Measurements from ENCODE around the gene UNC13B. TPM values are rescaled to one million over a fixed set of nuclear protein-coding genes. Genes with fewer than 3 reads are reported as not detected.

Gene UNC13B
- total and polyA plus RNA-seq, 2 of the 13 experiments (the other 11 are each of a cell fraction or from before 2014, with no cell fraction given): 14.0 to 18.3 TPM

DNA sequence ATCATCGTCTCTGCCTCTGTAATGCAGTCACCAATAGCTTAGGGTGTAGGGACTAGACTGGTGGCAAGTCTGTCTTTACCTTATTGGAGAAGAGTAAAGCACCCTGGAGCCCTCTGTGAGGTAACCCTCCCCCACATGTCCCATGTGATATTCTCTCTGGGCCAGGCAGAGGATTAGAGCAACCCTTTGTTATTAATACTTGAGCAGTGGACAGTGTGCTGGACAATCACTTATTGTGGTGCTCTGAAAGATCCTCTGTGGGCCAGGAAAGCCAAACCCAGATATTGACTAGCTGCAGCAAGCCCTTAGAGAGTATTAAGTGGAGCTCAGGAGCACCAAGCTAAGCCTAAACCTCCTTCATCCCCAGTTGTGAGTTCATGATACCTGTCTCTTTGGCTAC is 188.4 kb downstream of the UNC13B start:
- Histone ChIP-seq H3K4me2 (ENCODE audit: low read depth, low read length) (no peak overlapping the region), H3K27ac (ENCODE audit: extremely low read length, insufficient read depth, low read length) (no peak overlapping the region), H3K79me2 (ENCODE audit: insufficient read depth, low read length) (no peaks in the 10 kb centered on the region), H4K20me1 (ENCODE audit: insufficient read depth, low read length) (no peaks in the 10 kb centered on the region), H3K36me3 (replicated peaks in 1 of 2; ENCODE audit: control insufficient read depth in 1 of 2, insufficient read depth in 2 of 2, low read length in 2 of 2) (no peaks in the 10 kb centered on the region; a peak in 1 of 5 replicates), H3K27me3 (ENCODE audit: control insufficient read depth in 1 of 2, insufficient read depth in 2 of 2, low read length in 2 of 2) (no peaks in the 10 kb centered on the region), H3K4me3 (replicated peaks in 1 of 3; ENCODE audit: insufficient read depth in 1 of 3, low read depth in 2 of 3, low read length in 3 of 3) (no peak overlapping the region), H3K4me1 (ENCODE audit: insufficient read depth, low read length) (peaks cover 9% of the 10 kb centered on the region), H3K9me3 (ENCODE audit: low read length) (no peaks in the 10 kb centered on the region), H3K9ac (ENCODE audit: insufficient read depth, low read depth, low read length) (no peak overlapping the region), H2AFZ (ENCODE audit: low read length) (no peak overlapping the region)
- no peak for DNase-seq (ENCODE audit: low spot score)
- CTCF ChIA-PET (ENCODE audit: low intra/inter-chr PET ratio, low total read pairs): no interaction called here
- no peak for ATAC-seq
- 88% methylated on average over 1 of the region's 1 CpG for WGBS (ENCODE audit: low lambda C conversion rate)
- POLR2A ChIA-PET: no interaction called here
- intact Hi-C loops (cut with micrococcal nuclease; ENCODE audit: unreplicated experiment) (no loop called here), in situ Hi-C loops (cut with HindIII; ENCODE audit: extremely low pct_ligation_motif_present, low pct_unique_long_range_greater_than_20kb) (no loop called here)
- FAIRE-seq: no peak
- BruUV-seq (replicated peaks): no TSS peak
- TF ChIP-seq ZNF782 (CRISPR knock-in tag; IDR thresholded peaks at IDR 0.05; ENCODE audit: borderline replicate concordance) (no peak), PLRG1 (conservative IDR thresholded peaks at IDR 0.05) (no peak), TRIM24 (CRISPR knock-in tag; IDR thresholded peaks at IDR 0.05) (no peak), NFIC (IDR thresholded peaks at IDR 0.05; ENCODE audit: low read length) (no peak), THRA (CRISPR knock-in tag; IDR thresholded peaks at IDR 0.05; ENCODE audit: borderline replicate concordance) (no peak), ZNF460 (CRISPR knock-in tag; IDR thresholded peaks at IDR 0.05; ENCODE audit: borderline replicate concordance) (no peak), MLLT10 (CRISPR knock-in tag; IDR thresholded peaks at IDR 0.05) (no peak), PTBP1 (IDR thresholded peaks at IDR 0.05; ENCODE audit: low read depth, low read length, poor library complexity, severe bottlenecking) (no peak), RFXAP (CRISPR knock-in tag; IDR thresholded peaks at IDR 0.05; ENCODE audit: borderline replicate concordance) (no peak), PAX8 (CRISPR knock-in tag; IDR thresholded peaks at IDR 0.05; ENCODE audit: borderline replicate concordance) (no peak), FOXC1 (CRISPR knock-in tag; IDR thresholded peaks at IDR 0.05; ENCODE audit: borderline replicate concordance) (no peak), ZNF235 (CRISPR knock-in tag; IDR thresholded peaks at IDR 0.05; ENCODE audit: borderline replicate concordance) (no peak), ARHGAP35 (CRISPR knock-in tag; IDR thresholded peaks at IDR 0.05; ENCODE audit: borderline replicate concordance) (no peak), ZNF44 (CRISPR knock-in tag; IDR thresholded peaks at IDR 0.05) (no peak)
- TF ChIP-seq, protein P1, sequence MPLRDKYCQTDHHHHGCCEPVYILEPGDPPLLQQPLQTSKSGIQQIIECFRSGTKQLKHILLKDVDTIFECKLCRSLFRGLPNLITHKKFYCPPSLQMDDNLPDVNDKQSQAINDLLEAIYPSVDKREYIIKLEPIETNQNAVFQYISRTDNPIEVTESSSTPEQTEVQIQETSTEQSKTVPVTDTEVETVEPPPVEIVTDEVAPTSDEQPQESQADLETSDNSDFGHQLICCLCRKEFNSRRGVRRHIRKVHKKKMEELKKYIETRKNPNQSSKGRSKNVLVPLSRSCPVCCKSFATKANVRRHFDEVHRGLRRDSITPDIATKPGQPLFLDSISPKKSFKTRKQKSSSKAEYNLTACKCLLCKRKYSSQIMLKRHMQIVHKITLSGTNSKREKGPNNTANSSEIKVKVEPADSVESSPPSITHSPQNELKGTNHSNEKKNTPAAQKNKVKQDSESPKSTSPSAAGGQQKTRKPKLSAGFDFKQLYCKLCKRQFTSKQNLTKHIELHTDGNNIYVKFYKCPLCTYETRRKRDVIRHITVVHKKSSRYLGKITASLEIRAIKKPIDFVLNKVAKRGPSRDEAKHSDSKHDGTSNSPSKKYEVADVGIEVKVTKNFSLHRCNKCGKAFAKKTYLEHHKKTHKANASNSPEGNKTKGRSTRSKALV (CRISPR knock-in tag; IDR thresholded peaks at IDR 0.05): no peak
- TF ChIP-seq, protein P2, sequence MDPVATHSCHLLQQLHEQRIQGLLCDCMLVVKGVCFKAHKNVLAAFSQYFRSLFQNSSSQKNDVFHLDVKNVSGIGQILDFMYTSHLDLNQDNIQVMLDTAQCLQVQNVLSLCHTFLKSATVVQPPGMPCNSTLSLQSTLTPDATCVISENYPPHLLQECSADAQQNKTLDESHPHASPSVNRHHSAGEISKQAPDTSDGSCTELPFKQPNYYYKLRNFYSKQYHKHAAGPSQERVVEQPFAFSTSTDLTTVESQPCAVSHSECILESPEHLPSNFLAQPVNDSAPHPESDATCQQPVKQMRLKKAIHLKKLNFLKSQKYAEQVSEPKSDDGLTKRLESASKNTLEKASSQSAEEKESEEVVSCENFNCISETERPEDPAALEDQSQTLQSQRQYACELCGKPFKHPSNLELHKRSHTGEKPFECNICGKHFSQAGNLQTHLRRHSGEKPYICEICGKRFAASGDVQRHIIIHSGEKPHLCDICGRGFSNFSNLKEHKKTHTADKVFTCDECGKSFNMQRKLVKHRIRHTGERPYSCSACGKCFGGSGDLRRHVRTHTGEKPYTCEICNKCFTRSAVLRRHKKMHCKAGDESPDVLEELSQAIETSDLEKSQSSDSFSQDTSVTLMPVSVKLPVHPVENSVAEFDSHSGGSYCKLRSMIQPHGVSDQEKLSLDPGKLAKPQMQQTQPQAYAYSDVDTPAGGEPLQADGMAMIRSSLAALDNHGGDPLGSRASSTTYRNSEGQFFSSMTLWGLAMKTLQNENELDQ (CRISPR knock-in tag; IDR thresholded peaks at IDR 0.05; ENCODE audit: borderline replicate concordance): no peak
- TF ChIP-seq, protein P3, sequence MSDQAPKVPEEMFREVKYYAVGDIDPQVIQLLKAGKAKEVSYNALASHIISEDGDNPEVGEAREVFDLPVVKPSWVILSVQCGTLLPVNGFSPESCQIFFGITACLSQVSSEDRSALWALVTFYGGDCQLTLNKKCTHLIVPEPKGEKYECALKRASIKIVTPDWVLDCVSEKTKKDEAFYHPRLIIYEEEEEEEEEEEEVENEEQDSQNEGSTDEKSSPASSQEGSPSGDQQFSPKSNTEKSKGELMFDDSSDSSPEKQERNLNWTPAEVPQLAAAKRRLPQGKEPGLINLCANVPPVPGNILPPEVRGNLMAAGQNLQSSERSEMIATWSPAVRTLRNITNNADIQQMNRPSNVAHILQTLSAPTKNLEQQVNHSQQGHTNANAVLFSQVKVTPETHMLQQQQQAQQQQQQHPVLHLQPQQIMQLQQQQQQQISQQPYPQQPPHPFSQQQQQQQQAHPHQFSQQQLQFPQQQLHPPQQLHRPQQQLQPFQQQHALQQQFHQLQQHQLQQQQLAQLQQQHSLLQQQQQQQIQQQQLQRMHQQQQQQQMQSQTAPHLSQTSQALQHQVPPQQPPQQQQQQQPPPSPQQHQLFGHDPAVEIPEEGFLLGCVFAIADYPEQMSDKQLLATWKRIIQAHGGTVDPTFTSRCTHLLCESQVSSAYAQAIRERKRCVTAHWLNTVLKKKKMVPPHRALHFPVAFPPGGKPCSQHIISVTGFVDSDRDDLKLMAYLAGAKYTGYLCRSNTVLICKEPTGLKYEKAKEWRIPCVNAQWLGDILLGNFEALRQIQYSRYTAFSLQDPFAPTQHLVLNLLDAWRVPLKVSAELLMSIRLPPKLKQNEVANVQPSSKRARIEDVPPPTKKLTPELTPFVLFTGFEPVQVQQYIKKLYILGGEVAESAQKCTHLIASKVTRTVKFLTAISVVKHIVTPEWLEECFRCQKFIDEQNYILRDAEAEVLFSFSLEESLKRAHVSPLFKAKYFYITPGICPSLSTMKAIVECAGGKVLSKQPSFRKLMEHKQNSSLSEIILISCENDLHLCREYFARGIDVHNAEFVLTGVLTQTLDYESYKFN (CRISPR knock-in tag; conservative IDR thresholded peaks at IDR 0.05): no peak
